Uterus (tissue), 2 donors: ENCODE measurements around the gene FCN1.

Experiments used
- CTCF ChIP-seq, 4 experiments: fragments of 200-600 bp in 2 of 4; fragments of 450-650 bp in 2 of 4; sonication (generic) in 2 of 4; IDR thresholded peaks; one replicate each; pipeline ENCODE4 v1.5.1; 2016 to 2019; ENCODE audit warnings: antibody characterized with exemption in 4 of 4, mild to moderate bottlenecking in 2 of 4, moderate library complexity in 1 of 4
- POLR2A ChIP-seq, 2 donors: fragments of 450-650 bp; IDR thresholded peaks; one replicate each; pipeline ENCODE4 v1.6.1; 2016; ENCODE audit warnings: antibody characterized with exemption in 2 of 2, mild to moderate bottlenecking in 1 of 2, moderate library complexity in 1 of 2

DNA sequence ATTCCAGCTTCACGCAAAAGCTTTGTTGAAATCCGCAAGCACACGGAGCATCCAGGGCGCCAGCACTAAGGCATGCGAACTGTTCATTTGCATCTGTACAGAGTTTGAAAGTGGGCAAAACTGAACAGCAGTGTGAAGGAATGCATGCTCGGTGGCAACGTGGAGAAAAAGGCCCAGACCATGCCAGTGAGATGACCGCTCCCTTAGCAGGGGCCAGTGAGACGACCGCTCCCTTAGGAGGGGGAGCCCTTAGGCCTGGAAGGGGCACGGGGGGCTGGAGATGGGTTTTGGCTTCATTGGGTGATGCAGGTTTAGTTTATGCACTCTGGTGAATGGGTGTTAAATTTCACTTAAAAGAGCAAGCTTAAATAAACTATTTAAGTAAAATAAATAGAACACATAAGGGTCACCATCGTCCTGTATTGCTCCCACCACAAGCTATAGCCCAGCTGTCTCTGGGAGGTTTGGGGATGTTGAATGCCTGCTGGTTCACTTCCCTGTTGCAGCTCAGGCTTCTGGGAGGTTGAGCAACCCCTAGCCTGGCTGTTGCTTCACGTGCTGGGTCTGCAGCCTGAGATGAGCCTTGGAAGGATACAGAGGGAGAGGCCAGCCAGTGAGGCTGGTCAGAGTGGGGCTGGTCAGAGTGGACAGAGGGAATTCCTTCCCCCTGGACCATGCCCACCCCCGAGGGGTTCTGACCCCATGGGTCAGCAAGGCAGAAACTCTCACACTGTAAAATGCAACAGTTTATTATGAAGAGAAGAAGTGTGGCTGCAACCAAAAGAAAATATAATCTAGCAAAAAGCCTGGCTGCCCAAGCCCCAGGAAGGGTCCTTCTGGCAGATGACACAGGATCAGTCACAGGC, 4.6 kb upstream of the FCN1 start:
- TF ChIP-seq CTCF (IDR thresholded peaks at IDR 0.05) = no peak
- no peak for TF ChIP-seq POLR2A (IDR thresholded peaks at IDR 0.05)
